ENCODE measurements around the gene PRDM16.

- TF ChIP-seq YY1 (IDR thresholded peaks at IDR 0.05; ENCODE audit: insufficient read depth, insufficient read length): no peak
- no peak for TF ChIP-seq SUZ12 (IDR thresholded peaks at IDR 0.05; ENCODE audit: extremely low read depth, insufficient read depth, insufficient read length)
Measured at GRCh38 chr1:3066826-3067225, 2.2 kb upstream of the PRDM16 start.
